IMR-90 (cell line): ENCODE measurements around the gene PRSS38. TPM values are rescaled to one million over a fixed set of nuclear protein-coding genes. Genes with fewer than 3 reads are reported as not detected.

Source experiments
- ATAC-seq: fragments of 200-7000 bp; cut with Tn5 transposase; 2 replicates; pipeline ENCODE4 v1.9.1; 2020; ENCODE audit warnings: low read depth, mild to moderate bottlenecking, moderate library complexity
- BruUV-seq: library from RNA; stranded (reverse); fragments of 400-500 nt; replicated peaks from 2 replicates; lab custom pipeline; 2021; lab: Mats Ljungman, UMichigan
- CTCF ChIA-PET: fragments of 300-600 bp; formaldehyde crosslinking; extraction: SDS; loops from one replicate; lab custom pipeline; 2021; ENCODE audit warnings: antibody characterized with exemption; lab: Yijun Ruan, JAX
- POLR2A ChIA-PET: fragments of 300-600 bp; sonication (Branson Sonifier 250); formaldehyde crosslinking; loops from one replicate; lab custom pipeline; 2022; ENCODE audit warnings: antibody characterized with exemption; ENCODE audit not compliant: unreplicated experiment; lab: Charles Lee
- DNase-seq: peaks from one replicate; pipeline ENCODE4 v3.0.0; 2013
- H2AFZ ChIP-seq: replicated peaks from 2 replicates; pipeline ENCODE3; 2013; ENCODE audit warnings: low read length, mild to moderate bottlenecking; ENCODE audit not compliant: poor library complexity
- H2AK5ac ChIP-seq: 2 replicates; pipeline ENCODE4 v1.6.1; 2013; ENCODE audit warnings: low read depth, low read length, inconsistent platforms
- H2AK9ac ChIP-seq: replicated peaks from 2 replicates; pipeline ENCODE3; 2013; ENCODE audit warnings: mild to moderate bottlenecking, low read depth, low read length, moderate library complexity; ENCODE audit not compliant: poor library complexity
- H2BK120ac ChIP-seq: 2 replicates; pipeline ENCODE4 v1.6.1; 2013; ENCODE audit warnings: low read depth, low read length, inconsistent platforms
- H2BK15ac ChIP-seq: 3 replicates; pipeline ENCODE4 v1.6.1; 2013; ENCODE audit warnings: low read depth, low read length, inconsistent platforms
- H2BK20ac ChIP-seq: 2 replicates; pipeline ENCODE4 v1.6.1; 2013; ENCODE audit warnings: low read depth, mild to moderate bottlenecking, inconsistent platforms, low read length, moderate library complexity
- H2BK5ac ChIP-seq: 2 replicates; pipeline ENCODE4 v1.6.1; 2013; ENCODE audit warnings: mild to moderate bottlenecking, low read depth, low read length, inconsistent platforms; ENCODE audit not compliant: poor library complexity, severe bottlenecking
- H3K14ac ChIP-seq: replicated peaks from 2 replicates; pipeline ENCODE4 v1.6.1; 2013; ENCODE audit warnings: low read depth, low read length, inconsistent platforms
- H3K18ac ChIP-seq: 2 replicates; pipeline ENCODE4 v1.6.1; 2013; ENCODE audit warnings: low read depth, low read length, control low read depth
- H3K23ac ChIP-seq: 2 replicates; pipeline ENCODE4 v1.6.1; 2013; ENCODE audit warnings: low read depth, low read length, inconsistent platforms
- H3K27ac ChIP-seq: 2 replicates; pipeline ENCODE4 v1.5.1; 2013; ENCODE audit warnings: mild to moderate bottlenecking, control low read depth, low read length; ENCODE audit not compliant: insufficient read depth
- H3K27me3 ChIP-seq: 2 replicates; pipeline ENCODE4 v1.6.1; 2013; ENCODE audit warnings: low read length; ENCODE audit not compliant: control insufficient read depth, insufficient read depth
- H3K36me3 ChIP-seq: 2 replicates; pipeline ENCODE4 v1.6.1; 2013; ENCODE audit warnings: low read length, mixed read lengths; ENCODE audit not compliant: control insufficient read depth, insufficient read depth
- H3K4ac ChIP-seq: 2 replicates; pipeline ENCODE4 v1.6.1; 2013; ENCODE audit warnings: low read depth, low read length, inconsistent platforms
- H3K4me1 ChIP-seq: 2 replicates; pipeline ENCODE4 v1.6.1; 2013; ENCODE audit warnings: low read length, mixed read lengths; ENCODE audit not compliant: control insufficient read depth, insufficient read depth
- H3K4me2 ChIP-seq: 2 replicates; pipeline ENCODE4 v1.6.1; 2013; ENCODE audit warnings: low read depth, mild to moderate bottlenecking, control low read depth, low read length, moderate library complexity
- H3K4me3 ChIP-seq: 2 replicates; pipeline ENCODE4 v1.5.1; 2013; ENCODE audit warnings: low read depth, mild to moderate bottlenecking, control low read depth, low read length, moderate library complexity; ENCODE audit not compliant: insufficient read depth
- H3K56ac ChIP-seq: 2 replicates; pipeline ENCODE4 v1.6.1; 2013; ENCODE audit warnings: low read length, inconsistent platforms; ENCODE audit not compliant: insufficient read depth; ENCODE audit errors: extremely low read depth
- H3K79me1 ChIP-seq, 2 experiments: 2 replicates each; pipeline ENCODE4 v1.6.1; 2013; ENCODE audit warnings: low read length in 2 of 2, inconsistent platforms in 1 of 2, low read depth in 1 of 2
- H3K9ac ChIP-seq: 2 replicates; pipeline ENCODE4 v1.6.1; 2013; ENCODE audit warnings: low read depth, low read length, control low read depth
- H3K9me1 ChIP-seq: 2 replicates; pipeline ENCODE4 v1.6.1; 2013; ENCODE audit warnings: low read length, inconsistent platforms; ENCODE audit not compliant: insufficient read depth
- H3K9me3 ChIP-seq: 2 replicates; pipeline ENCODE4 v1.6.1; 2013; ENCODE audit warnings: low read length; ENCODE audit not compliant: control insufficient read depth, insufficient read depth
- H4K20me1 ChIP-seq: 2 replicates; pipeline ENCODE4 v1.6.1; 2013; ENCODE audit warnings: low read length, inconsistent platforms; ENCODE audit not compliant: insufficient read depth
- H4K5ac ChIP-seq: 2 replicates; pipeline ENCODE4 v1.6.1; 2013; ENCODE audit warnings: mild to moderate bottlenecking, low read depth, low read length, control low read depth
- H4K8ac ChIP-seq, 2 experiments: 2 replicates each; pipeline ENCODE4 v1.6.1; 2013; ENCODE audit warnings: low read depth in 2 of 2, low read length in 2 of 2, control low read depth in 1 of 2, inconsistent platforms in 1 of 2
- H4K91ac ChIP-seq: 2 replicates; pipeline ENCODE4 v1.6.1; 2013; ENCODE audit warnings: low read depth, low read length, inconsistent platforms; ENCODE audit not compliant: insufficient read depth
- BHLHE40 ChIP-seq: fragments of 150-350 bp; IDR thresholded peaks from 2 replicates; pipeline ENCODE4 v1.6.1; 2016; ENCODE audit warnings: mild to moderate bottlenecking, low read depth, low read length
- CHD1 ChIP-seq: IDR thresholded peaks from 2 replicates; pipeline ENCODE4 v1.6.1; 2012; ENCODE audit warnings: low read depth, low read length, improper control_type of control experiment
- ELK1 ChIP-seq: fragments of 150-350 bp; IDR thresholded peaks from 2 replicates; pipeline ENCODE4 v1.6.1; 2016; ENCODE audit warnings: low read depth, mild to moderate bottlenecking, low read length, moderate library complexity, borderline replicate concordance
- MAZ ChIP-seq: IDR thresholded peaks from 2 replicates; pipeline ENCODE4 v1.6.1; 2012; ENCODE audit warnings: low read depth, mild to moderate bottlenecking, low read length, improper control_type of control experiment, moderate library complexity, borderline replicate concordance
- WGBS, 2 experiments: methylation state at CpG; one replicate each; pipeline versions ENCODE4 v1.1.5 to v1.1.7; 2013; ENCODE audit warnings: missing lambda C conversion rate in 2 of 2; ENCODE audit not compliant: insufficient read length in 1 of 2; ENCODE audit errors: extremely low coverage in 2 of 2; 5-methylcytosine and 5-hydroxymethylcytosine counted together
- dilution Hi-C: fragments of 300-500 bp; cut with HindIII; formaldehyde crosslinking; loops from one replicate; pipeline ENCODE4 v1.14.3; 2018; ENCODE audit warnings: low sequenced_read_pairs; ENCODE audit not compliant: unreplicated experiment
- in situ Hi-C: fragments of 300-500 bp; cut with MboI; formaldehyde crosslinking; loops from 3 replicates; pipeline ENCODE4 v1.14.3; 2019; ENCODE audit warnings: low sequenced_read_pairs, inconsistent platforms, mixed read lengths
- intact Hi-C: fragments of 100-400 bp; cut with micrococcal nuclease; formaldehyde crosslinking; loops from 2 replicates; pipeline ENCODE4 v1.10.0; 2022
- polyA plus RNA-seq, 3 experiments: library from polyadenylated mRNA; depleted of rRNA; stranded (reverse); fragments of >200 nt; gene quantifications; 2 replicates each; pipeline ENCODE4 v1.2.3, GENCODE V29; 2012; ENCODE audit warnings: low replicate concordance in 1 of 3
- total RNA-seq: library from RNA; depleted of rRNA; stranded (reverse); fragments of >200 nt; gene quantifications from 2 replicates; pipeline ENCODE4 v1.2.3, GENCODE V29; 2012

Gene PRSS38
- total and polyA plus RNA-seq, 2 of the 4 experiments (the other 2 are of a cell fraction) = not detected

DNA sequence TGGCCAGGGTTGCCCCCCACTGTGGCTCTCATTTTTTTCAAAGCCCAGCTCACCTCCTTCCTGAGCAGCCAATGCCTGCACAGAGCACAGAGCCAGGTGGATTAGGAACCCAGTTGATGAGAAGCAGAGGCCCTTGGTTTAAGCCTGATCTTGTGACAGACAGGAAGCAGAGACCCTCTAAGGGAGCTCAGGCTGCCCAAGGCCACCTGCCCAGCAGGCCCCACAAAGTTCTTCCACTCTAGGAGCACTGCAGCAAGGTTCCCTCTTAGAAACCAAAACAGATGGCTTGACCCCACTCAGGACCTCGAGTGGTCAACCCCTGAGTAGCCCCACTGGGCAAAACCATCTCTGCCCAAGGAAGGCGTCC lies 25.5 kb upstream of the PRSS38 start:
- Histone ChIP-seq H3K27me3 (no peaks in the 10 kb centered on the region), H3K56ac (no peak overlapping the region), H2BK20ac (no peak overlapping the region), H4K20me1 (no peaks in the 10 kb centered on the region), H3K4me1 (peaks cover 20% of the 10 kb centered on the region), H3K23ac (no peak overlapping the region), H3K9me3 (no peaks in the 10 kb centered on the region), H3K4me2 (no peak overlapping the region), H3K27ac (no peak overlapping the region), H4K5ac (no peak overlapping the region), H2AK5ac (no peak overlapping the region), H3K9me1 (peaks cover 16% of the 10 kb centered on the region), H2AK9ac (no peak overlapping the region), H2BK5ac (no peak overlapping the region), H3K4me3 (no peak overlapping the region), H4K91ac (no peak overlapping the region), H2BK120ac (no peak overlapping the region), H3K18ac (no peak overlapping the region), H3K36me3 (no peaks in the 10 kb centered on the region), H4K8ac (no peak overlapping the region), H2BK15ac (no peak overlapping the region), H2AFZ (peak overlapping the region; percentile 8), H3K4ac (no peak overlapping the region), H3K9ac (no peak overlapping the region), H3K14ac (no peak overlapping the region), H3K79me1 (no peaks in the 10 kb centered on the region)
- DNase-seq = no peak
- CTCF ChIA-PET = no interaction called here
- intact Hi-C loops = no loop called here
- POLR2A ChIA-PET = no interaction called here
- no peak for TF ChIP-seq ELK1
- TF ChIP-seq MAZ = no peak
- TF ChIP-seq CHD1 = no peak
- TF ChIP-seq BHLHE40 = no peak
- WGBS, 2 experiments = no CpG with 5 or more reads among the region's 2 CpGs
- ATAC-seq = no peak
- in situ Hi-C loops = no loop called here
- dilution Hi-C loops = no loop called here
- BruUV-seq = no TSS peak
